SK-N-SH treated with all-trans-retinoic acid at 6 μM for 48 hours (cell line): Measurements from ENCODE around the gene PPP1R16B.
"Not testable (repeated sequence)": the region's sequence is repeated elsewhere in the genome, so short reads cannot be mapped to it uniquely, and the experiment has no call there.

Source experiments
- ARNTL ChIP-seq: fragments of 450-650 bp; formaldehyde crosslinking; IDR thresholded peaks from 2 replicates; pipeline ENCODE4 v1.5.0; 2020; ENCODE audit warnings: low read depth, mild to moderate bottlenecking, moderate library complexity, borderline replicate concordance
- BACH2 ChIP-seq: fragments of 250-450 bp; sonication (Bioruptor Pico); IDR thresholded peaks from 2 replicates; pipeline ENCODE4 v1.9.0; 2021; ENCODE audit warnings: mild to moderate bottlenecking, borderline replicate concordance
- CSDC2 ChIP-seq: fragments of 250-450 bp; sonication (Bioruptor Pico); IDR thresholded peaks from 2 replicates; pipeline ENCODE4 v1.5.0; 2020; ENCODE audit warnings: mild to moderate bottlenecking, moderate library complexity
- ESRRG ChIP-seq: fragments of 250-450 bp; sonication (Bioruptor Pico); IDR thresholded peaks from 2 replicates; pipeline ENCODE4 v1.6.1; 2021; ENCODE audit warnings: mild to moderate bottlenecking
- ISL1 ChIP-seq: fragments of 250-450 bp; sonication (Bioruptor Pico); IDR thresholded peaks from 2 replicates; pipeline ENCODE4 v2.1.2; 2022; ENCODE audit warnings: mild to moderate bottlenecking, moderate library complexity
- PPARA ChIP-seq: fragments of 250-450 bp; sonication (Bioruptor Pico); IDR thresholded peaks from 2 replicates; pipeline ENCODE4 v1.5.0; 2020; ENCODE audit warnings: mild to moderate bottlenecking, borderline replicate concordance
- RARB ChIP-seq: fragments of 250-450 bp; sonication (Bioruptor Pico); IDR thresholded peaks from 2 replicates; pipeline ENCODE4 v1.8.0; 2021; ENCODE audit warnings: mild to moderate bottlenecking, moderate library complexity
- ZFP3 ChIP-seq: fragments of 250-450 bp; sonication (Bioruptor Pico); IDR thresholded peaks from 2 replicates; pipeline ENCODE4 v1.5.0; 2020; ENCODE audit warnings: mild to moderate bottlenecking, moderate library complexity
- ZFP30 ChIP-seq: fragments of 450-650 bp; formaldehyde crosslinking; IDR thresholded peaks from 2 replicates; pipeline ENCODE4 v1.5.0; 2022; ENCODE audit warnings: mild to moderate bottlenecking, moderate library complexity
- TF ChIP-seq, protein P1 (sequence below): fragments of 250-450 bp; sonication (Bioruptor Pico); IDR thresholded peaks from 2 replicates; pipeline ENCODE4 v1.5.1; 2020; ENCODE audit warnings: low read depth, mild to moderate bottlenecking, moderate library complexity
- TF ChIP-seq, protein P2 (sequence below): fragments of 250-450 bp; sonication (Bioruptor Pico); IDR thresholded peaks from 2 replicates; pipeline ENCODE4 v1.5.1; 2021; ENCODE audit warnings: mild to moderate bottlenecking, moderate library complexity
- TF ChIP-seq, protein P3 (sequence below): fragments of 250-450 bp; sonication (Bioruptor Pico); IDR thresholded peaks from 2 replicates; pipeline ENCODE4 v1.8.0; 2021; ENCODE audit warnings: low read depth, mild to moderate bottlenecking, moderate library complexity, borderline replicate concordance
- TF ChIP-seq, protein P4 (sequence below): fragments of 250-450 bp; sonication (Bioruptor Pico); IDR thresholded peaks from 2 replicates; pipeline ENCODE4 v1.8.0; 2020; ENCODE audit warnings: mild to moderate bottlenecking, moderate library complexity, borderline replicate concordance

DNA sequence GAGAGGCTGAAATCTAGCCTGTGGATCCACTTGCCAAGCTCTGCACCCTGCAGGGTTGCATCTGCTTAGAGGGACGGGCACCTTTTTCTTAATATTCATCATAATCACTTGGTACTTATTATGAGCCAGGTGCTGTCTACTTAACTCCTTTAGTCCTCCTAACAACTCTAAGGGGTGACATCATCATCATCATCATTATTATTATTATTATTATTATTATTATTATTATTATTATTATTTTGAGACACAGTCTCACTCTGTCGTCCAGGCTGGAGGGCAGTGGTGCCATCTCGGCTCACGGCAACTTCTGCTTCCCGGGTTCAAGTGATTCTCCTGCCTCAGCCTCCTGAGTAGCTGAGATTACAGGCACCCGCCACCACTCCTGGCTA is 8.1 kb downstream of the PPP1R16B start:
- not testable (repeated sequence) for TF ChIP-seq ARNTL; PPARA (CRISPR knock-in tag); ZFP30 (CRISPR knock-in tag); ESRRG (CRISPR knock-in tag); ZFP3; ISL1 (CRISPR knock-in tag); RARB (CRISPR knock-in tag); CSDC2; BACH2 (CRISPR knock-in tag)
- TF ChIP-seq, protein P1, sequence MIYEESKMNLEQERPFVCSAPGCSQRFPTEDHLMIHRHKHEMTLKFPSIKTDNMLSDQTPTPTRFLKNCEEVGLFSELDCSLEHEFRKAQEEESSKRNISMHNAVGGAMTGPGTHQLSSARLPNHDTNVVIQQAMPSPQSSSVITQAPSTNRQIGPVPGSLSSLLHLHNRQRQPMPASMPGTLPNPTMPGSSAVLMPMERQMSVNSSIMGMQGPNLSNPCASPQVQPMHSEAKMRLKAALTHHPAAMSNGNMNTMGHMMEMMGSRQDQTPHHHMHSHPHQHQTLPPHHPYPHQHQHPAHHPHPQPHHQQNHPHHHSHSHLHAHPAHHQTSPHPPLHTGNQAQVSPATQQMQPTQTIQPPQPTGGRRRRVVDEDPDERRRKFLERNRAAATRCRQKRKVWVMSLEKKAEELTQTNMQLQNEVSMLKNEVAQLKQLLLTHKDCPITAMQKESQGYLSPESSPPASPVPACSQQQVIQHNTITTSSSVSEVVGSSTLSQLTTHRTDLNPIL = not testable (repeated sequence)
- TF ChIP-seq, protein P2, sequence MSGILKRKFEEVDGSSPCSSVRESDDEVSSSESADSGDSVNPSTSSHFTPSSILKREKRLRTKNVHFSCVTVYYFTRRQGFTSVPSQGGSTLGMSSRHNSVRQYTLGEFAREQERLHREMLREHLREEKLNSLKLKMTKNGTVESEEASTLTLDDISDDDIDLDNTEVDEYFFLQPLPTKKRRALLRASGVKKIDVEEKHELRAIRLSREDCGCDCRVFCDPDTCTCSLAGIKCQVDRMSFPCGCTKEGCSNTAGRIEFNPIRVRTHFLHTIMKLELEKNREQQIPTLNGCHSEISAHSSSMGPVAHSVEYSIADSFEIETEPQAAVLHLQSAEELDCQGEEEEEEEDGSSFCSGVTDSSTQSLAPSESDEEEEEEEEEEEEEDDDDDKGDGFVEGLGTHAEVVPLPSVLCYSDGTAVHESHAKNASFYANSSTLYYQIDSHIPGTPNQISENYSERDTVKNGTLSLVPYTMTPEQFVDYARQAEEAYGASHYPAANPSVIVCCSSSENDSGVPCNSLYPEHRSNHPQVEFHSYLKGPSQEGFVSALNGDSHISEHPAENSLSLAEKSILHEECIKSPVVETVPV (CRISPR knock-in tag) = not testable (repeated sequence)
- TF ChIP-seq, protein P3, sequence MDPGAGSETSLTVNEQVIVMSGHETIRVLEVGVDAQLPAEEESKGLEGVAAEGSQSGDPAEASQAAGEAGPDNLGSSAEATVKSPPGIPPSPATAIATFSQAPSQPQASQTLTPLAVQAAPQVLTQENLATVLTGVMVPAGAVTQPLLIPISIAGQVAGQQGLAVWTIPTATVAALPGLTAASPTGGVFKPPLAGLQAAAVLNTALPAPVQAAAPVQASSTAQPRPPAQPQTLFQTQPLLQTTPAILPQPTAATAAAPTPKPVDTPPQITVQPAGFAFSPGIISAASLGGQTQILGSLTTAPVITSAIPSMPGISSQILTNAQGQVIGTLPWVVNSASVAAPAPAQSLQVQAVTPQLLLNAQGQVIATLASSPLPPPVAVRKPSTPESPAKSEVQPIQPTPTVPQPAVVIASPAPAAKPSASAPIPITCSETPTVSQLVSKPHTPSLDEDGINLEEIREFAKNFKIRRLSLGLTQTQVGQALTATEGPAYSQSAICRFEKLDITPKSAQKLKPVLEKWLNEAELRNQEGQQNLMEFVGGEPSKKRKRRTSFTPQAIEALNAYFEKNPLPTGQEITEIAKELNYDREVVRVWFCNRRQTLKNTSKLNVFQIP (CRISPR knock-in tag) = not testable (repeated sequence)
- TF ChIP-seq, protein P4, sequence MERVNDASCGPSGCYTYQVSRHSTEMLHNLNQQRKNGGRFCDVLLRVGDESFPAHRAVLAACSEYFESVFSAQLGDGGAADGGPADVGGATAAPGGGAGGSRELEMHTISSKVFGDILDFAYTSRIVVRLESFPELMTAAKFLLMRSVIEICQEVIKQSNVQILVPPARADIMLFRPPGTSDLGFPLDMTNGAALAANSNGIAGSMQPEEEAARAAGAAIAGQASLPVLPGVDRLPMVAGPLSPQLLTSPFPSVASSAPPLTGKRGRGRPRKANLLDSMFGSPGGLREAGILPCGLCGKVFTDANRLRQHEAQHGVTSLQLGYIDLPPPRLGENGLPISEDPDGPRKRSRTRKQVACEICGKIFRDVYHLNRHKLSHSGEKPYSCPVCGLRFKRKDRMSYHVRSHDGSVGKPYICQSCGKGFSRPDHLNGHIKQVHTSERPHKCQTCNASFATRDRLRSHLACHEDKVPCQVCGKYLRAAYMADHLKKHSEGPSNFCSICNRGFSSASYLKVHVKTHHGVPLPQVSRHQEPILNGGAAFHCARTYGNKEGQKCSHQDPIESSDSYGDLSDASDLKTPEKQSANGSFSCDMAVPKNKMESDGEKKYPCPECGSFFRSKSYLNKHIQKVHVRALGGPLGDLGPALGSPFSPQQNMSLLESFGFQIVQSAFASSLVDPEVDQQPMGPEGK (CRISPR knock-in tag) = not testable (repeated sequence)
